Measurements from ENCODE around the gene HBG2.

The HBG2 gene

DNA sequence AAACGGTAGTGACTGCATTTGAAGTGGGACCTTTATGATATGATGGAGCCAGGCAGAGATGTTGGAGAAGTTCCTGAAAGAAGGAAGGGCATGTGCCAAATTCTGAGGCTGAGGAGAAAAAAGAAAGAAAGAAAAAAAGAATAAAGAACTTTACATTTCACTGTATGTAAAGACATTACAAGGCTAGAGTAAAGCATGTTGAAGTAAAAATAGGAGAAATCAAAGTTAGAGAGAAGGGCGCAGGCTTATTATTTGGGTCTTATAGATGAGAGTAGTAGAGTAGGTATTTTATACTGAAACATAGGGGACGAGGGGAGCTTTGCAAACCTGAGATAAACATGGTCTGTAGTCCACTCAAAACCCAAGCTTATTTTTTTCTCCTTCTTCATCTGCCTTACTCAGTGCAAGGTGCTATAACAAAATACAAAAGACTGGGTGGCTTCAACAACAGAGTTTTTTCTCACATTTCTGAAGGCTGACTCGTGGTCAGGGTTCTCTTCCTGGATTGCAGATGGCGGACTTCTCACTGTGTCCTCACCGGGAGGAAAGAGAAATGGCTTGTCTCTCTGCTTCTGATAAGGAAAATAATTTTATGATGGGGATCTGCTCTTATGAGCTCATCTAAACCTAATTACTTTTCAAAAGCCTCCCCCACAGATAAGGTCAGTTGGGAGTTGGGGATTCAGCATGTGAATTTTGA, 7.7 kb downstream of the HBG2 start:
- TF ChIP-seq POLR2AphosphoS5 (IDR thresholded peaks at IDR 0.05; ENCODE audit: low read depth) (no peak), SPI1 (IDR thresholded peaks at IDR 0.05; ENCODE audit: borderline replicate concordance, low read depth) (no peak), GABPA (IDR thresholded peaks at IDR 0.05; ENCODE audit: low read depth) (no peak)
- TF ChIP-seq, protein P1, sequence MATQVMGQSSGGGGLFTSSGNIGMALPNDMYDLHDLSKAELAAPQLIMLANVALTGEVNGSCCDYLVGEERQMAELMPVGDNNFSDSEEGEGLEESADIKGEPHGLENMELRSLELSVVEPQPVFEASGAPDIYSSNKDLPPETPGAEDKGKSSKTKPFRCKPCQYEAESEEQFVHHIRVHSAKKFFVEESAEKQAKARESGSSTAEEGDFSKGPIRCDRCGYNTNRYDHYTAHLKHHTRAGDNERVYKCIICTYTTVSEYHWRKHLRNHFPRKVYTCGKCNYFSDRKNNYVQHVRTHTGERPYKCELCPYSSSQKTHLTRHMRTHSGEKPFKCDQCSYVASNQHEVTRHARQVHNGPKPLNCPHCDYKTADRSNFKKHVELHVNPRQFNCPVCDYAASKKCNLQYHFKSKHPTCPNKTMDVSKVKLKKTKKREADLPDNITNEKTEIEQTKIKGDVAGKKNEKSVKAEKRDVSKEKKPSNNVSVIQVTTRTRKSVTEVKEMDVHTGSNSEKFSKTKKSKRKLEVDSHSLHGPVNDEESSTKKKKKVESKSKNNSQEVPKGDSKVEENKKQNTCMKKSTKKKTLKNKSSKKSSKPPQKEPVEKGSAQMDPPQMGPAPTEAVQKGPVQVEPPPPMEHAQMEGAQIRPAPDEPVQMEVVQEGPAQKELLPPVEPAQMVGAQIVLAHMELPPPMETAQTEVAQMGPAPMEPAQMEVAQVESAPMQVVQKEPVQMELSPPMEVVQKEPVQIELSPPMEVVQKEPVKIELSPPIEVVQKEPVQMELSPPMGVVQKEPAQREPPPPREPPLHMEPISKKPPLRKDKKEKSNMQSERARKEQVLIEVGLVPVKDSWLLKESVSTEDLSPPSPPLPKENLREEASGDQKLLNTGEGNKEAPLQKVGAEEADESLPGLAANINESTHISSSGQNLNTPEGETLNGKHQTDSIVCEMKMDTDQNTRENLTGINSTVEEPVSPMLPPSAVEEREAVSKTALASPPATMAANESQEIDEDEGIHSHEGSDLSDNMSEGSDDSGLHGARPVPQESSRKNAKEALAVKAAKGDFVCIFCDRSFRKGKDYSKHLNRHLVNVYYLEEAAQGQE (IDR thresholded peaks at IDR 0.05; ENCODE audit: insufficient replicate concordance, low read depth), result no peak
- TF ChIP-seq, protein P2, sequence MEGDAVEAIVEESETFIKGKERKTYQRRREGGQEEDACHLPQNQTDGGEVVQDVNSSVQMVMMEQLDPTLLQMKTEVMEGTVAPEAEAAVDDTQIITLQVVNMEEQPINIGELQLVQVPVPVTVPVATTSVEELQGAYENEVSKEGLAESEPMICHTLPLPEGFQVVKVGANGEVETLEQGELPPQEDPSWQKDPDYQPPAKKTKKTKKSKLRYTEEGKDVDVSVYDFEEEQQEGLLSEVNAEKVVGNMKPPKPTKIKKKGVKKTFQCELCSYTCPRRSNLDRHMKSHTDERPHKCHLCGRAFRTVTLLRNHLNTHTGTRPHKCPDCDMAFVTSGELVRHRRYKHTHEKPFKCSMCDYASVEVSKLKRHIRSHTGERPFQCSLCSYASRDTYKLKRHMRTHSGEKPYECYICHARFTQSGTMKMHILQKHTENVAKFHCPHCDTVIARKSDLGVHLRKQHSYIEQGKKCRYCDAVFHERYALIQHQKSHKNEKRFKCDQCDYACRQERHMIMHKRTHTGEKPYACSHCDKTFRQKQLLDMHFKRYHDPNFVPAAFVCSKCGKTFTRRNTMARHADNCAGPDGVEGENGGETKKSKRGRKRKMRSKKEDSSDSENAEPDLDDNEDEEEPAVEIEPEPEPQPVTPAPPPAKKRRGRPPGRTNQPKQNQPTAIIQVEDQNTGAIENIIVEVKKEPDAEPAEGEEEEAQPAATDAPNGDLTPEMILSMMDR (IDR thresholded peaks at IDR 0.05; ENCODE audit: insufficient read depth, low read length), result no peak
- Histone ChIP-seq H3K4me3 (replicated peaks; ENCODE audit: insufficient read depth, low read length) (no peak overlapping the region), H3K27ac (replicated peaks) (no peak overlapping the region), H3K27me3 (ENCODE audit: insufficient read depth, poor library complexity, severe bottlenecking) (no peaks in the 10 kb centered on the region)
- no peak for DNase-seq (ENCODE audit: low read depth in 1 of 2, low spot score in 1 of 2)

DNA sequence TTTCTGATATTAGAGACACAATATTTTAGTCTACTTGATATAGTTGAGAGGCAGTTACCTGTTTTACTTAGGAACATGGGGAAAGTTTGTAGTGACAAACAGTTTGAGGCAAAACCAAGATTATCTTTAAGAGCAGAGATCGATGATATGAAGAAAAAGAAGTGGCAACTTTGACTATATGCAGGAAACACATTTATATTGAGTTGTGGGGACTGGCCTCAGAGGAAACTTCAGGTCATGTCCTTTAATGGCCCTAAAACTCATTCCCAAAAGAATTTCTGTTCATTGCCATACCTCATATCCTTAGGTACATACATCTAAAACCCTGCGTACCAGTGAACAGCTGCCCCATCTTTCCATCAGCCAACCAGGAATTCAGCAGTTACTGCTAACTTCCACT, 9.4 kb downstream of the HBG2 start:
- H3K4me3 ChIP-seq (replicated peaks; ENCODE audit: insufficient read depth, low read length), result no peak overlapping the region
- no peak for DNase-seq (ENCODE audit: low read depth in 1 of 2, low spot score in 1 of 2)
- TF ChIP-seq, protein P2 (IDR thresholded peaks at IDR 0.05; ENCODE audit: insufficient read depth, low read length), result no peak
- TF ChIP-seq GABPA (IDR thresholded peaks at IDR 0.05; ENCODE audit: low read depth) (no peak), POLR2AphosphoS5 (IDR thresholded peaks at IDR 0.05; ENCODE audit: low read depth) (no peak), SPI1 (IDR thresholded peaks at IDR 0.05; ENCODE audit: borderline replicate concordance, low read depth) (no peak)
- TF ChIP-seq, protein P1 (IDR thresholded peaks at IDR 0.05; ENCODE audit: insufficient replicate concordance, low read depth), result no peak
- no peaks in the 10 kb centered on the region for H3K27me3 ChIP-seq (ENCODE audit: insufficient read depth, poor library complexity, severe bottlenecking)
- no peak overlapping the region for H3K27ac ChIP-seq (replicated peaks)

DNA sequence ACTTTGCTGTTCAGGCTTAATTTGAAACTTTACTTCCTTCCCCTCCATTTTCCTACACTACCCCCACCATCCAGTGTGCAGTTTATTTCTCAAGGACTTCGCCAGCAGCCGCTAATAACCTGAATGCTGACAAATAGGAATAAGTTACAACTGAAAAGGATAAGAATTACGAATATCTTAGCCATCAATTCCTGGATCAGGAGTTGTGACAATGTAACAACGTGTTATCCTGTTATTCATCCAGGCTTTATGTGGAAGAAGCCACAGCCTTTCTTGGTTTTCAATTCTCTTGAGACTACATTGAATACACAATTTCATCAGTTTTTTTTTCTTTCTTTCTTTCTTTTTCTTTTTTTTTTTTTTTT, 10.8 kb downstream of the HBG2 start:
- H3K27ac ChIP-seq (replicated peaks), result no peak overlapping the region
- DNase-seq (ENCODE audit: low read depth in 1 of 2, low spot score in 1 of 2), result no peak
- no peaks in the 10 kb centered on the region for H3K27me3 ChIP-seq (ENCODE audit: insufficient read depth, poor library complexity, severe bottlenecking)
- TF ChIP-seq SPI1 (IDR thresholded peaks at IDR 0.05; ENCODE audit: borderline replicate concordance, low read depth) (no peak), POLR2AphosphoS5 (IDR thresholded peaks at IDR 0.05; ENCODE audit: low read depth) (no peak), GABPA (IDR thresholded peaks at IDR 0.05; ENCODE audit: low read depth) (no peak)
- TF ChIP-seq, protein P1 (IDR thresholded peaks at IDR 0.05; ENCODE audit: insufficient replicate concordance, low read depth), result no peak
- TF ChIP-seq, protein P2 (IDR thresholded peaks at IDR 0.05; ENCODE audit: insufficient read depth, low read length), result no peak
- H3K4me3 ChIP-seq (replicated peaks; ENCODE audit: insufficient read depth, low read length), result no peak overlapping the region
